ENCODE measurements around the gene ATP5PO.
A peak's percentile ranks its signal among the peaks of the same experiment; 100 is the strongest.

The ATP5PO gene

DNA sequence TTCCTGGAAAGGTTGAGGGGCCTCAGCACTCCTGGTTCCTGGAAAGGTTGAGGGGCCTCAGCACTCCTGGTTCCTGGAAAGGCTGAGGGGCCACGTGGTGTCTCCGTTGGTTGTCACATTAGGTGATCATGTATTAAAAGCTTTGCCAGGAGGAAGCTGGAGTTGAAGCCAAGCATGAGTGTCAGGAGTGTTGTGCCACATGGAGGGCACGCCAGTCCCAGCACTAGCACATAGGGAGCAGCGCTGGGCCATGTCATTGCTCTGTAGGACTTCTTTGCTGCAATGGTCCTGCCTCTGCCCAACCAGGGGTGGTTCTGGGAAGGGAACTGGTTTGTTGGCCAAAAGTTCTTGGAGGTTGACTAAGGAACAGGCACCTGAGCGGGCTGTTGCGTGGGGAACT, 13.3 kb downstream of the ATP5PO start:
- H3K27ac ChIP-seq, result no peak overlapping the region
- DNase-seq (ENCODE audit: low read depth, low spot score), result no peak

DNA sequence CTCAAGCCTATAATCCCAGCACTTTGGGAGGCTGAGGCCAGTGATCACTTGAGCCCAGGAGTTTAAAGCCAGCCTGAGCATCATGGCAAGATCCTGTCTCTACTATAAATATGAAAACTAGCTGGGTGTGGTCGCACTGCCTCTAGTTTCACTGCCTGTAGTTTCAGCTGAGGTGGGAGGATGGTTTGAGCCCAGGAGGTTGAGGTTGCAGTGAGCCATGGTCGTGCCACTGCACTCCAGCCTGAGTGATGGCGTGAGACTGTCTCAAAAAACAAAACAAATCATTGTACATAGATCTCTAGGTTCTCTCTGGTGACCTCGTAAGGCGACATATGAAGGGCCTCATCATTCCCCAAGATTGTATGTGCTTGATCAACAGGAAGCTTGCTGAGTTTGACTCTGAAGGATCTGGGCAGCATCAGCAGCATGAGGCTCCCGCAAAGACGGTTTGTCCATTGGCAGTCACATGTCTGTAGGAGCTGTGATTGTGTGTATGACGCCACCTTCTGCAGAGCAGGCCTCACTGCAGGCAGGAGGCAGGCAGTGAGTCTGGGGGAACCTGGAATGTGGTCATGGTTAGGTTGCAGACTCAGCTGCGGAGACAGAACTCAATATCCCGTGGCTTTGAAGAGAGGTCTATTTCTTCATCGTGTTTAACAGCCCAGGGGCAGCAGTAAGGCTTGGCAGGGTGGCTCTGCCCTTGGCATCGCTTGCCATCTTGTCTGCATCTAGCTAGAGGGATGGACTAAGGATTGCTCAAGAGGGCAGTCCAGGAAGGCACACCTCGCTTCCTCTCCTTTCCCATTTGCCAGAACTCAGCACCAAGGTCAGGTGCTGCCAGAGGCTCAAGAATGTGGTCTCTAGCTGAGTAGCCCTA, 14.0 kb downstream of the ATP5PO start:
- peak; percentile 22 for DNase-seq (ENCODE audit: low read depth, low spot score)
- no peak overlapping the region for H3K27ac ChIP-seq

DNA sequence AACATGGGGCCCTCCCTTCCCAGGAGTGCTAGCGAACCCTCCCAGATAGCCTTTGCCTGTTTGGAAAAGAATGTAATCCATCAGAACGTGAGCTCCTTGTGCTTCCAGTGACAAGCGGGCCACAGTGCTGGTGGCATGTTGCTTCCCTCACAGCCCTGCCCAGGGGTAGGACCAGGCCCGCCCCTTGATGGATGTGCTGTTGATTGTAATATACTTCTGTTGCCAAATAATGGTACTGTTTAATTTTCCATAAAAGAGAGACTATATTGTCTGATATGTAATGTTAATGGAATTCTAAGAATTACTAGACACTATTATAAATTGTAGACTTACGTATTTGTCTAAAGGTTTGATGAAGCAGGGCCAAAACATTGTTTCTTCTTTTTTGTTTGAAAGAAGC, 16.4 kb downstream of the ATP5PO start:
- DNase-seq (ENCODE audit: low read depth, low spot score), result no peak
- H3K27ac ChIP-seq, result no peak overlapping the region

DNA sequence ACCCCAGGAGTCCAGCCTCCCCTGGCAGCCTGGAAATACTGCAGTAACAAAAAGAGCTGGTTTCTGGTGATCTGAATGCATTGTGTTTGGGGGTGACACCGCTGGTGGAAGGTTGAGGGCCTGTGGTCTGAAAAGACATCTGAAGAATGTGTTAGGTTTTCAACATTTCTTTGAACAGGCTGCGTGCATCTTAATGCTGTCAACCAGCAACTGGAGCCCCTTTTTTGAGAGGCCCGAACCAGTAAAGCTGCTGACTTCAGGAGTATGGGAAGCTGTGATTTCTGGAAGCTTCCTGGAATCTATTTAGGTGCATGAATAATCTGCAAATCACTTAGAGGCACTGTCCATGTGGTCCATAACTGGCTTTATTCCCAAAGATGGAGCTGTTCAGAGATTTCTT, 17.0 kb downstream of the ATP5PO start:
- no peak overlapping the region for H3K27ac ChIP-seq
- DNase-seq (ENCODE audit: low read depth, low spot score), result no peak

DNA sequence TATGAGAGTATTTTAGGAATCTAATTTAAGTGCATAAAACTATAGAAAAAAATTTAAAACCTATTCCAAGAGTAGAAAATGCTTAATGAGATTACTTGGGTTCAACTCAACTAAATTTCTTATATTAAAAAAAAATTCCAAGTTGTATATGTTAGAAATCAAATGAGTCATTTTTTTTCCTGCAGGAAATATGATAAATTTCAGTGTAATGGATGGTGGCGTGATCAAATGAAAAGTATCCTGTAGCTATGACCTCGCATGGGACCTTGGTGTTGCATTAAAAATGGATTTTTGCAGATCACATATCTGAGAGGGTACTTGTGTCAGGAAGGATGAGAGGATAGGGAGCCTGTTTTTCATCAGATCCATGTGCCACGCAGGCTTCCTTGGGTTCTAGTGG, 17.9 kb downstream of the ATP5PO start:
- DNase-seq (ENCODE audit: low read depth, low spot score), result no peak

DNA sequence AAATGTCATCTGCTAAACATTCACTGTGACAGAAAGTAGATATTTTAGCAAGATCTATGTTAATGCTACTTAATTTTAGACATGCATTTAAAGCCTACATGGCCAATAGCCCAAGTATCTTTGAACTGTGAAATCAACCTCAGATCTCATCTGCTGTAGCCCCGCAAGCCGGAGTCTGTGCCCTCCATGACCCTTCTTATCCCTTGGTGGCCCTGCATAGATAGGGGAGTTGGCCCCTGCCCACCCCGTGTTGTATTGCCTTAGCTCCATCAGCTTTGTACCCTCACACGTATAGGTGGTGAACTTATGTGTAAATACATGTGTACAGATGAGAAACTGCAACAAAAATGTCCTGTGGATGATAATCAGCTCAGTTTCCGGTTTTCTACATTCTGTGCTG, 18.5 kb downstream of the ATP5PO start:
- H3K27ac ChIP-seq, result no peak overlapping the region
- no peak for DNase-seq (ENCODE audit: low read depth, low spot score)

More for the DNA sequence above, 17.9 kb downstream of the ATP5PO start:
- H3K27ac ChIP-seq, result no peak overlapping the region

DNA sequence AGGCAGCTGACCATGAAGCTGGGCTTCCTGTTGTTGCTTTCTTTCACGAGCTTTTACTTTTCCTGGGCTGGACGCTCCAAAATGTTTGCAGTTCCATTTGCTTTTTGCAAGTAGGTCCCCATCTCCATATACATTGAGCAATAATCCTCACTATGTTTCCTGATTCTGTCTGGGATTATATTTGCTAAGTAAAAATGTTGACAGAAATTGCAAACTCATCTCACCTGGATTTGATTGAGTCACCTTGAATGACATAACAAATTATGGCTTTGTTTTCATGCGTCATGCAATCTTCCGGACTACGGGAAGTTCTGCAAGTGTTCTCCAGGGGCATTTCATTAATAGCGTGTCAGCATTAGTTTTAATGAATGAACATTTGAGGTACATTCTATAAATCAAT, 18.9 kb downstream of the ATP5PO start:
- DNase-seq (ENCODE audit: low read depth, low spot score), result no peak
- no peak overlapping the region for H3K27ac ChIP-seq

DNA sequence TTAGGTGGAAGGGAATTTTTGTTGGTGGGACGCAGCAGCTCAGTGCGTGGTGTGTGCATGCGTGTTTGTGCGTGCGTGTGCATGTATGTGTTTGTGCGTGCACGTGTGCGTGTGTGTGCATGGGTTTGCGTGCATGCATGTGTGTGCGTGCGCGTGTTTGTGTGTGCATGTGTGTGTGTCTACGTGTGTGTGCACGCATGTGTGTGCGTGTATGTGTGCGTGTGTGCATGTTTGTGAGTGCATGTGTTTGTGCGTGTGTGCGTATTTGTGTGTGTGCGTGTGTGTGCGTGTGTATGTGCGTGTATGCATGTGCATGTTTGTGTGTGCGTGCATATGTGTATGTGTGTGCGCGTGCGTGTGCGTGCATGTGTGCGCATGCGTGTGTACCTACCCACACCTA, 20.2 kb downstream of the ATP5PO start:
- DNase-seq (ENCODE audit: low read depth, low spot score), result no peak
- H3K27ac ChIP-seq, result no peak overlapping the region

DNA sequence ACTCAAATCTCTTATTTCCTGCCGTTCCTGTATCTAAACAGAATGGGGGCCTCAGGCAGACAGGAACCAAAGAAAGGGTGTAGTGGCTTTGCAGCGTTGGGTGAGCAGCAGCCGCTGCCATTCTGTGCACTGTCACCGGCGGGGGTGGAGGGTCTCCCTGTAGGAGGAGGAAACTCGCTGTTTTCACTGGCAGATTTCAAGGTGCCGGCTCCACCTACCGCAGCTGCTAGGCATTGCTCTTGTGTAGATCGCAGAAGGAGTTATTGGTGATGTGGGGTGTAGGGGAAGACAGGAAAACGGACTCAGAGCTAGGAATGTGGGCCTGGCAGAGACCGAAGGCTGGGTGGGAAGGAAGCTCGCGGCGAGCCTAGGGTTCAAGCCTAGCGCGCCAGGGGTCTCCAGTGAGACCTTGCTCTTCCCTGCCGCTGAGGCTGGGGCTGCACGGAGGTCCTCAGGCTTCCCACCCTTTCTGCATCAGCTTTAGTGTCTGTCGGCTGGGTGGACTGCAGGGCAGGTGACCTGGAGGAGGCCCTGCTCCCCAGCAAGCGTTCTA, 20.8 kb downstream of the ATP5PO start:
- no peak for DNase-seq (ENCODE audit: low read depth, low spot score)

DNA sequence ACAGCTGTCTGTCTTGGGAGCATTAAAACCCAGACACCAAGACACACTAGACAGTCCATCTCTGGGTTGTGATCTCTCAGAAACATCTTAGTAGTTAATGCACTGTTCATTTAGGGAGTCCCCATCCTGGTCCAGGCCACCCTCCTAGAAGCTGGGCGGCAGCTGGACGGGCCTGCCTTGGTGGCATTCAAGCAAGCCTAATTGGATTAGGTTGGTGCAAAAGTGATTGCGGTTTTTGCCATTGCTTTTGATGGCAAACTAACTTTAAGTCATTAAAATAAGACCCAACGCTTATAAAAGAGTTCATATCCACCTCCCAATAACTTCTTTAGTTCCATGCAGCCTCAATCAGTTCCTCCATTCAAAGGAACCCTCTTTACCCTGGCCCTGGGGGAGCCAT, 21.7 kb downstream of the ATP5PO start:
- no peak overlapping the region for H3K27ac ChIP-seq
- DNase-seq (ENCODE audit: low read depth, low spot score), result no peak

More for the DNA sequence above, 20.8 kb downstream of the ATP5PO start:
- H3K27ac ChIP-seq, result no peak overlapping the region

DNA sequence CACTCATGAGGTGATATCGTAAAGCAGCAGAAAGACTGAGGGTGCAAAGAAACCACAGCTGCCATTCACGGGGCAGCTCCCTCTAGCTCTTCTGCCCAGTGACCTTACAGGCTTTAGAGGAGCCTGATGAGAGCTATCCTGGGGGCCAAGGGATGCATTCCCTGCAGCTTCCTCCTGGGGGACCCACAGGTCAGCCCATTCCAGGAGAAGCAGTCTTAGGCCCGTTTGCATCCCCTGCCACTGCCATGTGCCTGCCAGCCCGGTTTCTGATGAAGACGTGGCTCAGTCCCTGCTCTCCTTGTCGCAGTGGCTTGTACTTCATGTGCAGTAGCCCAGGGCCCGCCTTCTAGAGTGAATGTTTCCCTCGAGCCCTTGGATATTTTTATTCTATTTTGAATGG, 22.8 kb downstream of the ATP5PO start:
- H3K27ac ChIP-seq, result no peak overlapping the region
- no peak for DNase-seq (ENCODE audit: low read depth, low spot score)

DNA sequence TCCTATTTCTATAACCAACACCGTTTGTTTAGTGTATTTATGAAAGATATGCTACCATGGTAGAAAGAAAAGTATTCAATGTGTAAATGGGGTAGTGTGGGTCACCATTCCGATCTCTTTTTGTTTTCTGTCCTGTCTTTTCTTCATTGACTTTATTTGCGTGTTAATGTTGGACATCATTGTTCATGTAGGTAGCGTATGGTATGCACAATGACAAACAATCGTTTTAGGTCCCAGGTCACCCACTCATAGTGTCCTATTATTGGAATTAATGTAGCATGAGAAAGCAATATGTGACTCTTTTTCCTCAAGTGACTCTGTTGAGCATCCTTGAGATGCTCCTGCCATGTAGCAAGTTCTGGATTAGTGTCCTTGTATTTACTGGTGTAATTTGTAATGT, 25.4 kb downstream of the ATP5PO start:
- no peak for DNase-seq (ENCODE audit: low read depth, low spot score)
- no peak overlapping the region for H3K27ac ChIP-seq

DNA sequence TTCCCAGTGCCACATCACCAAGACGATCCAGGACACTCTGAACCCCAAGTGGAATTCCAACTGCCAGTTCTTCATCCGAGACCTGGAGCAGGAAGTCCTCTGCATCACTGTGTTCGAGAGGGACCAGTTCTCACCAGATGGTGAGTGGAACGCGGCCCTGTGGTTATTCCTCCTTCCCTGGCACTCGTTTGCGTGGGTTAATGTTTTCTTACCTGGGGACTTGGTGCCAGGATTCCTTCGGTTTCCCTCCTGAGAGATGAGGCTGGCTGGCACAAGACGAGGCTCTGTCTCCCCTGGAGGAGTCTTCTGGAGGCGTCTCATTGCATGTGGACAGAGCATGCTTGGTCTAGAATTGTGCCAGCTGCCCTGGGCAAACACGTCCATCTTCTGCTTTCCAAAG, 29.3 kb downstream of the ATP5PO start:
- no peak for DNase-seq (ENCODE audit: low read depth, low spot score)
- H3K27ac ChIP-seq, result no peak overlapping the region

DNA sequence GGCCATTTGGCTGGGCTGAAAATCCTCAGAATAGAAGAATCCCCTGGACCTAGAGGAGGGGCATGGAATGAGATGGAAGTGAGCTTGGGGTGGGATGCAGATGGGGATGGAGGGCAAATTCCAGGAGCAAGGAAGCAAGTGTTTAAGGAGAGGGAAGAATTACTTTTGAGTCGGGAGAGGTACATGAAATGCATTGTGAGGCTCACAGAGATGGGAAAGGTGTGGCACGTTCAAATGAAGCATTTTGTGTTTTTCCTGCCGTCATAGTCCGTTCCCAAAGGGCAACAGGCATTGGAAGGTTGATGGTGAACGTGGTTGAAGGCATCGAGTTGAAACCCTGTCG, 30.5 kb downstream of the ATP5PO start:
- no peak overlapping the region for H3K27ac ChIP-seq
- DNase-seq (ENCODE audit: low read depth, low spot score), result no peak

DNA sequence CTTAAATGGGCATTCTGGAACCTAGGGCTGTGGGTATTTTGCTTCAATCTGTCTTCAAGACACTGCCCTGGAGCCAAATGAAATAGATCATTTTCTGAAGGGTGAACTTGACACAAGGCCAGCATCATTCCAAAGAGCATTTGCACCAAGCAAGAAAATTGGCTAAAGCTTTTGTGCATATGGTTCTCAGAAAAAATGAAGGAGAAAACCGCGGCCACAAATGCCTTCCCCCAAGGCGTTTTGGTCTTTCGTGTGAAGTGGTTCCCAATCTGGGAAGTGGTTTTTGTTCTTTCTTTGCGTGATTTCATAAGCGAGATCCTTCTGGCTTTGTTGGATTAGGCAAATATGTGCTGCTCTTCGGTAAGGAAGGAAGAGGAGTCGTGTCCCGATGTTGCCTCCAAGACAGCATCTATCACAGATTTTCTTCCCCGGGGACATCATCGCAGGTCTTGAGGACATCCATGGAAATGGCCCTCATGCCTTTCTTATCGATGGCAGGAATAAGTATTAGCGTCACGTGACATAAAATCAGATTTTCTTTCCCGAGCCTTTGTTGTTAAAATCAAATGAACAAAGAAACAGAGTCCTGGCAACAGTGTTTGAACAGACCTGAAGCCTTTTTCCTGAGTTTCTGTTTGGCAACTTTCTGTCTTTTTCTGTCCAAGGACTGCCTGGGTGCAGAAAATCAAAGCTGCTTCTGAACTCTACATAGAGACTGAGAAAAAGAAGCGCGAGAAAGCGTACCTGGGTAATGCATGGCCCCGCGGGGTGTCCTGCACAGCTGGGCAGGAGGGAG, 31.0 kb downstream of the ATP5PO start:
- DNase-seq (ENCODE audit: low read depth, low spot score), result no peak
- H3K27ac ChIP-seq, result no peak overlapping the region

DNA sequence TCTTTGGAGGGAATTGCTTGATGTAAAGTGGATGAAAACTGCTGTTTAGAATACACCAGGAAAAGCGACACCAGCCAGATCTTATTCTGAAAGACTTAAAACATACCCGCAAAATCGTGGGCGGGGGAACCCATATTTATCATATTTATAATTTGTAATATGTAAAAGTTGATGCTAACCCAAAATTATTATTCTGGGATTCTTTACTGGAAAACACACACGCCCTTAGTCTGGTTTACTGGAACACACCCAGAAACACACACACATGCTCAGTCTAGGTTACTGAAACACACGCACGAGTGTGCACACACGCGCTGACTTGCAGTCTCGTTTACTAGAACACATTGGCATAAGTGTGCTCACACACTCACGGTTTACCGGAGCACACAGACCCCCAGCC, 32.5 kb downstream of the ATP5PO start:
- DNase-seq (ENCODE audit: low read depth, low spot score), result no peak
- no peak overlapping the region for H3K27ac ChIP-seq

DNA sequence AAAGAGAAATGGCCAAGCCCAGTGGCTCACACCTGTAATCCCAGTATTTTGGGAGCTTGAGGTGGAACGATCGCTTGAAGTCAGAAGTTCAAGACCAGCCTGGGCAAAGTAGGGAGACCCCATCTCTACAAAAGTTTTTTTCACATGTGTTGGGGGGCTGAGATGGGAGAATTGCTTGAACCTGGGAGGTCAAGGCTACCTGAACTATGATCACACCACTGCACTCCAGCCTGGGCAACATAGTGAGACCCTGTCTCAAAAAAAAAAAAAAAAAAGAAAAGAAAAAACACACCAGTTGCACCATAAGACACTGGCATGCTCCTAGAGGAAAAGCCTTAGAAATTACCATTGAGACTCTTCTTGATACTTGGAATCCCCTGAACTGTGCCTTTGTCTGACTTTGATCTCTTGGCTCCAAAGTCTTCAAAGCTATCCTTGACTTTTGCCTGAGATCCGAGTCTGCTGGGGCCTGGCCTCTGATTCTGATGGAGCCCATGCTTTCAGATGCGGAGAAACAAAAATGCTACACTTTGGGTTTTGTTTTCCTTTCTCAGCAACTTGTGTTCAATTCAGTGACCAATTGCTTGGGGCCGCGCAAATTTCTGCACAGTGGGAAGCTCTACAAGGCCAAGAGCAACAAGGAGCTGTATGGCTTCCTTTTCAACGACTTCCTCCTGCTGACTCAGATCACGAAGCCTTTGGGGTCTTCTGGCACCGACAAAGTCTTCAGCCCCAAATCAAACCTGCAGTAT, 33.7 kb downstream of the ATP5PO start:
- no peak overlapping the region for H3K27ac ChIP-seq
- no peak for DNase-seq (ENCODE audit: low read depth, low spot score)

DNA sequence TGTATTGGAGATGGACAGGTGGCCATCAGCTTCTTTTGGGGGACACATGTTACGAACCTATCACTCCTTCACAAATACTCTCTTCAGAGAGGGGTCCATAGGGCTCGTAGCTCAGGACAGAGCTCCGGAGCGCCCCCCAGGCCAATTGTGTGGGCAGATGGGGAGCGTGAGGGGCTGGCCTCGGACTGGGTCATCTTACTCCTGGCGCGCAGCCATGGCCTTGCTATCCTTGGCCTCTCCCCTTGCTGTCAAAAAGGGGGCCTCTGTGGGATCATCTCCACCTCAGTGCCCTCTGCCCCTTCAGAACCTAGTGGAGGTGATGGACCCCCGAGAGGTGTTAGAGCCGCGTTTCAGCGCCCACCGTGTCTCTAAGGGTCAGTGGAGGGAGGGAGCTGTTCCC, 35.0 kb downstream of the ATP5PO start:
- DNase-seq (ENCODE audit: low read depth, low spot score), result no peak
- no peak overlapping the region for H3K27ac ChIP-seq

DNA sequence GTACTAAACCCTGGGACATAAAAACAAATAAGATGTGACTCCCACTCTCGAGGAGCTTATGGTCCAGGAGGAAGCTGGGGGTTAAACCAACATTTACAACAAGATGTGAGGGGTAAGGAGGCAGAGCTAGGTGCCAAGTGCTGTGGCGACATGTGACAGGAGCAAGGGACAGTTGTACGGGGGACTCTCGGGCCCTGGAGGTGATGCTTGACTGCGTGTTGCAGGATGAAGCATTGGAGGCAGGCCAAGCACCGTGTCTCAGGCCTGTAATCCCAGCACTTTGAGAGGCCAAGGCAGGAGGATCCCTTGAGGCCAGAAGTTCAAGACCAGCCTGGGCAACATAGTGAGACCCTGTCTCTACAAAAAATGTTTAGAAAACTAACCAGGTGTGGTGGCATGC, 36.8 kb downstream of the ATP5PO start:
- no peak overlapping the region for H3K27ac ChIP-seq
- no peak for DNase-seq (ENCODE audit: low read depth, low spot score)

DNA sequence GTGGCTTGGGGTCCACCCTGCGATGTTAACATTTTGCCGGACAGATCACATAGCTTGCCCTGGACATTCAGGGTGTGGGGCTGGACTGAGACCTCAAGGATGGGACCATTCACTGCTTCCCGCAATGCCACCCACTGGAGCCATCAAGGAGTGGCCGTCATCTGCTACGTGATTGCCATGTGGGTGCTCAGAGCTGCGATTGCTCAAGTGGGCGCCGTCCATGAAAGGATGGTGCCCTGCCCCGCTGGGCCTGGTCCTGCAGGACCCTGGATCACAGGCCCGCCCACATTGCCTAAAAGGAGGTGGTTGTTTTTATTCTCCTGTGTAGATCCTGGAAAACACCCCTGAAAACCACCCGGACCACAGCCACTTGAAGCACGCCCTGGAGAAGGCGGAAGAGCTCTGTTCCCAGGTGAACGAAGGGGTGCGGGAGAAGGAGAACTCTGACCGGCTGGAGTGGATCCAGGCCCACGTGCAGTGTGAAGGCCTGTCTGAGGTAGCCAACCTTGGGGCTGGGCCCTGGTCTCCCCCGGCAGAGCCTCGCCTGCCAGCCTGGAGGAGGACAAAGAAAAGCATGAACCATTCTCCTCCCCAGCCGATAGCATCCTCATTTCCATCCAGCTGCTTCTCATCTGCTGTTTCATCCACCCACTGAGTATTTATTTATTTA, 40.4 kb downstream of the ATP5PO start:
- DNase-seq (ENCODE audit: low read depth, low spot score), result no peak
- no peak overlapping the region for H3K27ac ChIP-seq
